ENCODE measurements around the gene FKBP5.
A peak's percentile ranks its signal among the peaks of the same experiment; 100 is the strongest.
"Not testable (repeated sequence)": the region's sequence is repeated elsewhere in the genome, so short reads cannot be mapped to it uniquely, and the experiment has no call there.

FKBP5 gene

DNA sequence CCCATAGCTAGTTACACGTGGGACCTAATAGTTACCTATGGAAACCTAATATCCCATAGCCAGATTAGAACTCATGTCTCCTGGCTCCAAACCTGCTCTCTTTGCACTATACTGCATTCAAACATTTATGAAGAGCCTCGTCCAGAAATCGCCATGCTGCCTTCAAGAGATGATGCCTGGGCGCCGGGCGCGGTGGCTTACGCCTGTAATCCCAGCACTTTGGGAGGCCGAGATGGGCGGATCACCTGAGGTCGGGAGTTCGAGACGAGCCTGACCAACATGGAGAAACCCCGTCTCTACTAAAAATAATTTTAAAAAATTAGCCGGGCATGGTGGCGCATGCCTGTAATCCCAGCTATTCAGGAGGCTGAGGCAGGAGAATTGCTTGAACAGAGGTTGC lies 1.3 kb upstream of the FKBP5 start:
- not testable (repeated sequence) for DNase-seq (ENCODE audit: low spot score)

DNA sequence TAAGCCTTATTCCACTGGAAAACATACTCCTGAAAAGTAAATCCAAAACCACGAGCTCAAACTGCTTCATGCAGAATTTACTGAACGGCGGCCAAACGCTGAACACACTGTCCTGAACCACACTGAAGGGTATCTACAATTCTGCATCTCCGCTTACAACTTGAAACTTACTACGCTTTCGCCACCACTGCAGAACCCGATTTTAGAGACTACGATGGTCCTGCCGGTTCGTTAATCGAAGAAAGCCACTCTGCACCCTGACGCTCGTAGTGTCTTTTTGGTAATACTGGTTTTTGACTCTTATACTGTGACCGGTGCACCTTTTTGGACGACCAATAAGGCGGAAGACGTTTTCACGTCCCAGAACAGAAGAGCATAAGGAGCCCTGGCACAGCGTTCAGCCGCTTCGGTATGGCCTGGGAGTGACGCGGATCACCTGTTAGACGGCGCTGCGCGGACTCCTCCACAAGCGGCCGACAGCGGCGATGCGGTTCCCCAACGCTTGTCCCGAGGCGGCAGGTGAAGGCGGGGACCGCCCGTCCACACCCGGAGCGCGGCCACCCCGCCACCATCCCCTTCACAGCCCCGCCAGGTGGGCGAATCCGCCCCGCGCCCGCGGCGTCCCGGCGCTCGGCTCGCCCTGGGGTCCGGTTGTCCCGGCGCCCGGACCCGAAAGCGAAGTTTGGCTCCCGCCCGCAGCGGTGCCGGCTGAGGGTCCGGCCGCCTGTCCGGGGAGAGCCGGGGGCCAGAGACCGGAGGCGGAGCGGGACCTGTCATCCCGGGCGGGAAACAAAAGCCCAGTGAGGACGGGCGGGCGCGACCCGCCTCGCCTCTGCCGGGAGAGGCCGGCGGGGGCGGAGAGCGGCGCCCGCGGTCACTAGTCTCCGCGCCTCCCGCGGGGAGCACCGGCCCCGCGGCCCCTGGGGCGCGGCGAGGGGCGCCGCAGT lies 784 bp downstream of the FKBP5 start:
- peak; percentile 58 for DNase-seq (ENCODE audit: low spot score)

GRCh38 chr6:35686873-35687555 lies 1.7 kb downstream of the FKBP5 start:
- DNase-seq (ENCODE audit: low spot score): no peak

- no peak for DNase-seq (ENCODE audit: low spot score)
Observed at GRCh38 chr6:35686436-35686835, 2.3 kb downstream of the FKBP5 start.

DNA sequence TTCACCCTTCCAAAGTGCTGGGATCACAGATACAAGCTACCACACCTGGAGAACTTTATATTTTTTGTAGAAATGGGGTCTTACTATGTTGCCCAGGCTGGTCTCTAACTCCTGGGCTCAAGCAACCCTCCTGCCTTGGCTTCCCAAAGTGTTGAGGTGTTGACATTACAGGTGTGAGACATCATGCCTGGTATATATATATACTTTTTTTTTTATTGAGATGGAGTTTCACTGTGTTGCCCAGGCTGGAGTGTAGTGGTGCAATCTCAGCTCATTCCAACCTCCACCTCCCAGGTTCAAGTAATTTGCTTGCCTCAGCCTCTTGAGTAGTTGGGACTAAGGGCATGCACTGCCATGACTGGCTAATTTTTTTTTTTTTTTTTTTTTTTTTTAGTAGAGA lies 5.4 kb downstream of the FKBP5 start:
- no peak for DNase-seq (ENCODE audit: low spot score)

DNA sequence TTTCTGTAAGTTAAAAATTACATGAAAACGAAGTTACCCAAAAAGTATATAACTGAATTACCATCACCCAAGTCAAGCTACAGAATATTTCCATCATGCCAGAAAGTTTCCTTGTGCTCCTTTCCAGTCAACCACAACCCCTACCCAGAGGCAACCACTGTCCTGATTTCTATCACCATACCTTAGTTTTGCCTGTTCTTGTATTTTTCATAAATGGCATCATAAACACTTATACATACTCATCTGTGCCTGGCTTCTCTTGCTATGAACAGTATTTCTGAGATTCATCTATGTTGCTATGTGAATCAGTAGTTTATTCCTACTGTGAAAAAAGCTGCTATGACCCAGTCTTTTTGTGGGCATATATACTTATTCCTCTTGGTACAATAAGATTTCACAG lies 7.4 kb downstream of the FKBP5 start:
- DNase-seq (ENCODE audit: low spot score): no peak

- DNase-seq (ENCODE audit: low spot score): no peak
Observed at GRCh38 chr6:35679399-35679798, 9.3 kb downstream of the FKBP5 start.

DNA sequence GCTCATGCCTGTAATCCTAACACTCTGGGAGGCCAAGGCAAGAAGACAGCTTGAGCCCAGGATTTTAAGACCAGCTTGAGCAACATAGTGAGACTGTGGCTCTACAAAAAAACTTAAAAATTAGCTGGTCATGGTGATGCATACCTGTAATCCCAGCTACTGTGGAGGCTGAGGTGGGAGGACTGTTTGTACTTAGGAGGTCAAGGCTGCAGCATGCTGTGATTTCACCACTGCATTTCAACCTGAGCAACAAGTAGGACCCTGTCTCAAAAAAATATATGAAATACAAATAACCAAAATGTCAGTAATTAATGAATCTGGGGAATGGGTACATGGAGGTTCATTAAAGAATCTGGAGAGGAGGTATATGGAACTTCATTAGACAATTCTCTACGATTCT lies 9.9 kb downstream of the FKBP5 start:
- no peak for DNase-seq (ENCODE audit: low spot score)

GRCh38 chr6:35678021-35678654 lies 10.6 kb downstream of the FKBP5 start:
- DNase-seq (ENCODE audit: low spot score): no peak

DNA sequence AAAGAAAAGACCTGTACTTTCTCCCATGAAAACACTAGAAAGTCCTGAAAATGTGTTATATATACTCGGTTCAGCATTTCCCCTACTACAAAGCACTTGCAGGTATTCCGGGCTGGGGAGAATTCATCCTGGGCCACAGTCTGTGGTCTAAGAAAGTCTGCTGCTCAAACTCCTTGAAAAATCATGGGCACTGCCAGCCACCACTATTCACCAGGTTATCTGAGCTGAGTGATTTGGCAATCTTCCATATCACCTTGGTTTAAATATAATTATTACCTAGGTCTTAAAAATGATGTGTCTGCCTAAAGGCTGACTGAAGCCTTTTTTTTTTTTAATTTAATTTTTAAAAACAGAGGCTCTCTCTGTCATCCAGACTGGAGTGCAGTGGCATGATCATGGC lies 11.3 kb downstream of the FKBP5 start:
- DNase-seq (ENCODE audit: low spot score): no peak

- no peak for DNase-seq (ENCODE audit: low spot score)
Observed at GRCh38 chr6:35675871-35676459, 12.8 kb downstream of the FKBP5 start.

- DNase-seq (ENCODE audit: low spot score): no peak
Observed at GRCh38 chr6:35674594-35674993, 14.1 kb downstream of the FKBP5 start.

DNA sequence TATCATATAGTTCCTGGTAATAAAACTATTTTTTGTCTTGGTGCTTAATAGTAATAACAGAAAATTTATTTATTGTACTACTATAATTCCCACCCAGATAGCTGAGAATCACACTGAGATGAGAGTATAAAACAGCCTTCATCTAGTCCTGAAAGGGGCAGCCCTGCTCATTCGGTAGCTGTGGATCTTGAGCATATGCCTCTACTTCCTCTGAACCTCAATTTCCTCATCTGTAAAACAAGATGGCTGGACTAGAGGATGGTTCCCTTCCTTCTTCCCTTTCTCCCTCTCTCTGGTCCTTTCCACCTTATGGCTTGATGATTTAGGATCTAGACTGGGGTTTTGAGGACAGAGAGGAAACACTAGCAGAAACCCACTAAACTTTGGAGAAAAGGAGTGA lies 15.0 kb downstream of the FKBP5 start:
- no peak for DNase-seq (ENCODE audit: low spot score)

DNA sequence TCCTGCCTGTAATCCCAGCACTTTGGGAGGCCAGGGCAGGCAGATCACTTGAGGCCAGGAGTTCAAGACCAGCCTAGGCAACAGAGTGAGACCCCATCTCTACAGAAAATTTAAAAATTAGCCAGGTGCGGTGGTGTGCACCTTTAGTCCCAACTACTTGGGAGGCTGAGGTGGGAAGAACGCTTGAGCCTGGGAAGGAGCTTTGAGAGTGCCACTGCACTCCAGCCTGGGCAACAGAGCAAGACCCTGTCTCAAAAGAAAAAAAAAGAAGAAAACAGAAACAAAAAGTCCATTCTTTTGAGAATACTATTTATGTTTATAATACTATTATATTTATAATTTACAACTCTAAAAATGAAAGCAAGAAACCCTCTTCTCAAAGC lies 15.4 kb downstream of the FKBP5 start:
- DNase-seq (ENCODE audit: low spot score): not testable (repeated sequence)

GRCh38 chr6:35670453-35670852 lies 18.3 kb downstream of the FKBP5 start:
- DNase-seq (ENCODE audit: low spot score): not testable (repeated sequence)

GRCh38 chr6:35669451-35670045 lies 19.2 kb downstream of the FKBP5 start:
- no peak for DNase-seq (ENCODE audit: low spot score)

DNA sequence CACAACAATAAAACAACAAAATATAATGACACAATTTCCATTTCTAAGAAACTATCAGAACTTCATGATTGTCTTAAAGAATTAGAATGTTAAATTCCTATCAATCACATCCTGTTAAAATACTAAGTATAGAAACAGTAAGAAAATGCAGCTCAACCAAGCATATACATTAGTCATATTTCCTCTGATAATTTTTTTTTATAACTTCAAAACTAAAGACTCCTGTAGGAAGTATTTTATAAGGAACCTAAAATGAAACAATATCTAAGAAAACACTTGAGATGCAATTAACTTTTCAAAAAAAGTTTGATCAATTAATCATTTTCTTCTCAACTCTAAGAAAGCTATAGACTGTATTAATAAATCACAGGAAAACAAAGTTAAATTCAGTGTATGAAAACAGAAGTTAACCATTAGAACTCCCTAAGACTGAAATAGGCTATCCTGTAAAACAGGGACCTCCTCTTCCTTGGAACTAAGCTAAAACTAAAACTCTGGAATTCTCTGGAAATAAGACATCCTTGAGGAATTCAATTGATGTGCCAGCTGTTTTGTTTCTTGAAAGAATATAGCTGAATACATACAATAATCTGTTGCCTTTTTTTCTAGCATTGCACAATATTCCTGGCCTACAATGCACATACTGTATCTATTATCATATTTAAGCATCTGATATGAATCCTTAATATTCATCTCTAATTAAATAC lies 19.8 kb downstream of the FKBP5 start:
- DNase-seq (ENCODE audit: low spot score): no peak

GRCh38 chr6:35668096-35668495 lies 20.6 kb downstream of the FKBP5 start:
- DNase-seq (ENCODE audit: low spot score): no peak

DNA sequence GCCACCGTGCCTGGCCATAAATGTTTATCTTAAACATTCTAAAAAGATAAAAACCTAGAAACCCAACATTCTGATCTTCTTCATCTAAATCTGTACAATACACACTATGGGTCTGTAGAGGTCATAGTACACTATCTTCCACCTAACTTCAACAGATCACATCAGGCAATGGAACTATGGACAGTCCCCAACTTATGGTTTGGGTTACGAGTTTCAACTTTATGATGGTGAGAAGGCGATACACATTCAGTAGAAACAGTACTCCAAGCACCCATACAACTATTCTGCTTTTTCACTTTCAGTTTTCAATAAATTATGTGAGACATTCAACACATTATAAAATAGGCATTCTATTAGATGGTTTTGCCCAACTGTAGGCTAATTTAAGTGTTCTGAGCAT lies 23.1 kb downstream of the FKBP5 start:
- no peak for DNase-seq (ENCODE audit: low spot score)

DNA sequence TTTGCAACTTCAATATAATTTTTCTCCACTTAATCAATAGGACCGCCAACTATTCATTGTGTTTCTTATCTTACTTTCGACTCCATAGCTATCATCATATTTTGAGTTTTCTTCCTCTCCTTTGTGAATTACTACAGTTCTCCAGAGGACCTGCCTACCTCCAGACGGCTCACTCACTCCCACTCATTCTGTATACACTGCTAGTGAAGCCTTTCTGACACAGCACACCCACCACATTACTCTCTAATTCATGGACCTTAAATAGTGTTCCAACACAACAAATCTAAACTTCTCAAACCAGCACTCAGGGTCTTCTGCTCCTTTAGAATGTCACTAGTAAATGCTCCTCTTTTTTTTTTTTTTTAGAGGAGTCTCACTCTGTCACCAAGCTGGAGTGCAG lies 23.8 kb downstream of the FKBP5 start:
- DNase-seq (ENCODE audit: low spot score): no peak

DNA sequence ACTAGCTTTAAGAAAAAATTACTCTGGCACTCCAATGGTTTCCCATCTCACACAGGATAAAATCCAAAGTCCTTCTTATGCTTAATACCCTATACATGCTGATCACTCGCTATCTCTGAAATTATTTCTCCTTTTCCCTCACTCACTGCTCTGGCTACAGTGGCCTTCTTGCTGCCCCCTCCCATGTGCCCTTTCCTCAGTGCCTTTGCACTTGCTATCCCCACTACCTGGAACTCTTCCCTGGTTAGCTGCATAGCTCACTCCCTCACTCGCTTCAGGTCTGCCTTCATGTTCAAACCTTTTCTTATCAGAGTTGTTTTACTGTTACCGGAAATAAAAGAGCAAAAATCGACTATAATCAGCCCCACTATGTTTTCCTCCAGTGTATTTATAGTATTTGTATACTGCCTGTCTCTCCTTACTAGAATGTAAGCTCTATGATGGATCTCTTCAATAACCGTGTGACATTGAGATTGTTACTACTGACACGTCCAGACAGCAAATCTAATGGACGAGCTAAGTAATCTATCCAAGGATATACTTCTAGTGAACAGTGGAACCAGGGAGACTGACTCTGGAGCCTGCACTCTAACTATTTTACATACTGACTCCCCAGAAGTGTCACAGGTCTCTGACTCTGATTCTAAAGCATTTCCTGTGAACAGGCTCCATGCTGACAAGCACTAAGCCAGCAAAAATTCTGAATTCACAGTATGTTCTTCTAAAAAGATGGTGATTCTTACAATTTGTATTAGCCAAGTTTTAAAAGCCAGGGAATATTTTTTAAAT lies 25.1 kb downstream of the FKBP5 start:
- peak; percentile 48 for DNase-seq (ENCODE audit: low spot score)
